GM12878 (cell line): ENCODE data around the gene RCAN1. TPM values are rescaled to one million over a fixed set of nuclear protein-coding genes. Genes with fewer than 3 reads are reported as not detected.

ENCODE experiments used
- ATAC-seq: fragments of 200-7000 bp; cut with Tn5 transposase; 3 replicates; pipeline ENCODE4 v1.9.1; 2020; ENCODE audit warnings: mild to moderate bottlenecking, moderate library complexity
- BruUV-seq: library from RNA; stranded (reverse); fragments of 400-500 nt; replicated peaks from 2 replicates; lab custom pipeline; 2021; lab: Mats Ljungman, UMichigan
- CTCF ChIA-PET: fragments of 300-600 bp; sonication (Branson Sonifier 250); formaldehyde crosslinking; extraction: SDS; loops from one replicate; lab custom pipeline; 2021; ENCODE audit warnings: inconsistent platforms; lab: Yijun Ruan, JAX
- POLR2A ChIA-PET: fragments of 350-600 bp; formaldehyde crosslinking; extraction: SDS; loops from one replicate; lab custom pipeline; 2021; ENCODE audit warnings: inconsistent platforms; lab: Charles Lee
- RAD21 ChIA-PET: fragments of 300-600 bp; sonication (Branson Sonifier 250); formaldehyde crosslinking; loops from one replicate; lab custom pipeline; 2023; ENCODE audit warnings: antibody characterized with exemption; ENCODE audit not compliant: unreplicated experiment; lab: Charles Lee
- SMC1A ChIA-PET: fragments of 300-600 bp; sonication (Branson Sonifier 250); formaldehyde crosslinking; loops from one replicate; lab custom pipeline; 2023; ENCODE audit not compliant: unreplicated experiment, uncharacterized antibody; lab: Charles Lee
- DNase-seq: peaks from one replicate; pipeline ENCODE4 v3.0.0-alpha.2; 2011; ENCODE audit warnings: low read depth, low spot score
- FAIRE-seq: peaks from 3 replicates; lab custom pipeline; 2011; peaks lifted over from hg19 to GRCh38; lab: Jason Lieb, UNC
- H2AFZ ChIP-seq: 2 replicates; pipeline ENCODE4 v1.6.0; 2011; ENCODE audit warnings: low read depth, low read length, control low read depth; ENCODE audit not compliant: control insufficient read depth
- H3K27ac ChIP-seq: 2 replicates; pipeline ENCODE4 v1.5.1; 2011; ENCODE audit warnings: control low read depth; ENCODE audit not compliant: control insufficient read depth, insufficient read depth
- H3K27me3 ChIP-seq, 2 experiments: replicated peaks in 1 of 2; 2 replicates each; pipeline versions ENCODE4 v1.6.0 to v1.6.1; 2011; ENCODE audit warnings: low read length in 1 of 2; ENCODE audit not compliant: control insufficient read depth in 2 of 2, insufficient read depth in 2 of 2
- H3K36me3 ChIP-seq, 2 experiments: 2 replicates each; pipeline ENCODE4 v1.5.1; 2011; ENCODE audit warnings: low read length in 1 of 2; ENCODE audit not compliant: control insufficient read depth in 2 of 2, insufficient read depth in 2 of 2
- H3K4me1 ChIP-seq: 2 replicates; pipeline ENCODE4 v1.6.1; 2011; ENCODE audit warnings: mild to moderate bottlenecking, low read length, moderate library complexity, mixed read lengths; ENCODE audit not compliant: control insufficient read depth, insufficient read depth
- H3K4me2 ChIP-seq: 2 replicates; pipeline ENCODE4 v1.6.0; 2011; ENCODE audit warnings: control low read depth; ENCODE audit not compliant: control insufficient read depth, insufficient read depth
- H3K4me3 ChIP-seq: fragments of 200-600 bp; sonication (generic); 2 replicates; pipeline ENCODE4 v1.5.1; 2016
- H3K79me2 ChIP-seq: 2 replicates; pipeline ENCODE4 v1.6.0; 2011; ENCODE audit warnings: low read length; ENCODE audit not compliant: control insufficient read depth, insufficient read depth
- H3K9ac ChIP-seq: 2 replicates; pipeline ENCODE4 v1.8.0; 2011; ENCODE audit warnings: low read length, control low read depth, mixed read lengths; ENCODE audit not compliant: control insufficient read depth, insufficient read depth
- H3K9me3 ChIP-seq: replicated peaks from 3 replicates; pipeline ENCODE4 v1.5.1; 2011; ENCODE audit warnings: mild to moderate bottlenecking, low read length; ENCODE audit not compliant: control insufficient read depth, insufficient read depth
- H4K20me1 ChIP-seq: 2 replicates; pipeline ENCODE4 v1.6.0; 2011; ENCODE audit not compliant: control insufficient read depth, insufficient read depth
- ATF2 ChIP-seq: IDR thresholded peaks from 2 replicates; pipeline ENCODE4 v1.6.1; 2012; ENCODE audit warnings: low read length, inconsistent platforms
- BCL11A ChIP-seq: IDR thresholded peaks from 2 replicates; pipeline ENCODE4 v1.6.1; 2011; ENCODE audit warnings: low read depth, low read length
- BCL3 ChIP-seq: IDR thresholded peaks from 2 replicates; pipeline ENCODE4 v1.6.1; 2011; ENCODE audit warnings: borderline replicate concordance, low read depth, mild to moderate bottlenecking, moderate library complexity, low read length; ENCODE audit not compliant: insufficient read depth, poor library complexity, severe bottlenecking
- BMI1 ChIP-seq: fragments of 450-650 bp; IDR thresholded peaks from 2 replicates; pipeline ENCODE4 v1.6.1; 2016; ENCODE audit warnings: mild to moderate bottlenecking, moderate library complexity, borderline replicate concordance
- GATAD2B ChIP-seq: fragments of 450-650 bp; conservative IDR thresholded peaks from 2 replicates; pipeline ENCODE4 v1.6.1; 2017; ENCODE audit warnings: low read depth, mild to moderate bottlenecking, moderate library complexity
- HDAC2 ChIP-seq: fragments of 200-600 bp; sonication (generic); IDR thresholded peaks from 2 replicates; pipeline ENCODE4 v1.6.1; 2017
- MEF2B ChIP-seq: fragments of 450-650 bp; IDR thresholded peaks from 2 replicates; pipeline ENCODE4 v1.6.1; 2018; ENCODE audit warnings: mild to moderate bottlenecking, moderate library complexity; ENCODE audit not compliant: partially characterized antibody, poor library complexity, severe bottlenecking
- PRDM15 ChIP-seq: fragments of 450-650 bp; formaldehyde crosslinking; IDR thresholded peaks from 2 replicates; pipeline ENCODE4 v1.4.0; 2020; ENCODE audit warnings: mild to moderate bottlenecking, moderate library complexity
- SKIL ChIP-seq: fragments of 450-650 bp; IDR thresholded peaks from 2 replicates; pipeline ENCODE4 v1.6.1; 2017; ENCODE audit warnings: mild to moderate bottlenecking, low read depth, inconsistent platforms; ENCODE audit not compliant: poor library complexity, severe bottlenecking
- SP1 ChIP-seq: IDR thresholded peaks from one replicate; pipeline ENCODE4 v1.6.1; 2011; ENCODE audit warnings: low read depth, low read length
- TBL1XR1 ChIP-seq: IDR thresholded peaks from 2 replicates; pipeline ENCODE4 v1.6.1; 2012; ENCODE audit warnings: low read depth, low read length, improper control_type of control experiment
- YY1 ChIP-seq: IDR thresholded peaks from 2 replicates; pipeline ENCODE4 v1.6.1; 2011; ENCODE audit warnings: low read depth, mild to moderate bottlenecking, low read length
- WGBS: methylation state at CpG from one replicate; pipeline ENCODE4 v1.1.6; 2016; ENCODE audit warnings: low lambda C conversion rate; ENCODE audit not compliant: insufficient replicate concordance, insufficient coverage; ENCODE audit errors: missing lambda C conversion rate; 5-methylcytosine and 5-hydroxymethylcytosine counted together
- in situ Hi-C: fragments of 300-500 bp; cut with MboI; formaldehyde crosslinking; loops from 9 replicates; pipeline ENCODE4 v1.14.3; 2018; ENCODE audit warnings: mixed read lengths
- intact Hi-C: fragments of 100-400 bp; cut with micrococcal nuclease; formaldehyde crosslinking; loops from one replicate; pipeline ENCODE4 v1.14.2; 2022; ENCODE audit not compliant: unreplicated experiment
- polyA plus RNA-seq, 11 experiments: library from polyadenylated mRNA; depleted of rRNA in 4 of 11; unstranded in 6 of 11; stranded (reverse) in 5 of 11; fragments of >200 nt; fragmentation: Nextera tagmentation in 4 of 11; fragmentation: Illumina TruSeq in 1 of 11; extraction: Ambion mirVana in 4 of 11; extraction: Trizol in 1 of 11; gene quantifications; 1 replicate in 1 of 11; 2 replicates in 10 of 11; pipeline versions ENCODE4 v1.2.1 to v1.2.3, GENCODE V29; 2011 to 2016; ENCODE audit warnings: inconsistent platforms in 2 of 11, missing spikeins in 2 of 11, low read depth in 1 of 11
- total RNA-seq, 4 experiments: library from RNA; depleted of rRNA in 3 of 4; stranded (reverse); fragments of >200 nt in 3 of 4; fragmentation: Illumina TruSeq in 1 of 4; extraction: Trizol in 1 of 4; gene quantifications; 2 replicates each; pipeline versions ENCODE4 v1.2.1 to v1.2.3, GENCODE V29; 2013 to 2021

The RCAN1 gene
- total and polyA plus RNA-seq, 10 of the 15 experiments (the other 5 are each of a cell fraction or from before 2014, with no cell fraction given) = 2.8 to 12.9 (median 10.5) TPM

GRCh38 chr21:34642211-34643075, 27.5 kb upstream of the RCAN1 start:
- Histone ChIP-seq H2AFZ (peak overlapping the region; percentile 18), H3K9ac (peak overlapping the region; percentile 13), H3K36me3 (no peaks in the 10 kb centered on the region), H3K79me2 (no peaks in the 10 kb centered on the region), H3K4me1 (peaks cover 60% of the 10 kb centered on the region), H3K4me3 (0 out of 2 replicates have a peak overlapping the region, but pooled peaks have one; percentile 6), H4K20me1 (no peaks in the 10 kb centered on the region), H3K27ac (peak overlapping the region; percentile 97), H3K4me2 (peak overlapping the region; percentile 17), H3K27me3 (no peaks in the 10 kb centered on the region), H3K9me3 (no peaks in the 10 kb centered on the region; the same call in 2 of the 3 replicates)
- intact Hi-C loops = loop anchor here (1.0 to 5.0 kb wide), 2 partner anchors 31 to 225 kb away; no protein-coding TSS in a partner anchor
- BruUV-seq = no TSS peak
- CTCF ChIA-PET = interaction anchor here (1.0 to 2.7 kb wide), 6 partner anchors 11 to 51 kb away, joined by 3 to 16 read pairs (median 6); no protein-coding TSS in a partner anchor
- POLR2A ChIA-PET = interaction anchor here (0.8 to 1.6 kb wide), 3 partner anchors 25 to 667 kb away, joined by 3 to 6 read pairs (median 6); no protein-coding TSS in a partner anchor
- in situ Hi-C loops = no loop called here
- FAIRE-seq = peak; percentile 66
- whole genome bisulfite sequencing = 2% methylated on average over 7 of the region's 7 CpGs
- SMC1A ChIA-PET = interaction anchor here (0.8 to 6.0 kb wide), 8 partner anchors 11 to 53 kb away, joined by 3 to 24 read pairs (median 4); partner anchors contain the start of gene CLIC6
- DNase-seq = peak; percentile 87
- RAD21 ChIA-PET = interaction anchor here (0.9 to 1.2 kb wide), 3 partner anchors 11 to 55 kb away, joined by 3 read pairs; no protein-coding TSS in a partner anchor
- peak; percentile 77 for ATAC-seq
- TF ChIP-seq ATF2 = peak; percentile 85; the same call in 1 of the 2 replicates
- TF ChIP-seq BCL3 = peak; percentile 64
- TF ChIP-seq GATAD2B = peak; percentile 81; the same call in 1 of the 2 replicates
- TF ChIP-seq BMI1 = no peak
- peak; percentile 13; the same call in 1 of the 2 replicates for TF ChIP-seq YY1
- TF ChIP-seq PRDM15 (CRISPR knock-in tag) = no peak
- peak; percentile 27 for TF ChIP-seq SP1
- TF ChIP-seq TBL1XR1 = 0 out of 2 replicates have a peak, but pooled peaks have one; percentile 64
- TF ChIP-seq SKIL = peak; percentile 69
- peak; percentile 36; the same call in 1 of the 2 replicates for TF ChIP-seq BCL11A
- TF ChIP-seq HDAC2 = no peak
- TF ChIP-seq MEF2B = peak; percentile 95
